HG03064 (cell line): ENCODE results near the gene C5orf22.
"Not testable (repeated sequence)": the region's sequence is repeated elsewhere in the genome, so short reads cannot be mapped to it uniquely, and the experiment has no call there.

ENCODE experiments used
- ATAC-seq: cut with Tn5 transposase; IDR thresholded peaks from one replicate; pipeline ENCODE4 v1.9.1; 2021; ENCODE audit warnings: low read depth; ENCODE audit not compliant: unreplicated experiment

Gene C5orf22

DNA sequence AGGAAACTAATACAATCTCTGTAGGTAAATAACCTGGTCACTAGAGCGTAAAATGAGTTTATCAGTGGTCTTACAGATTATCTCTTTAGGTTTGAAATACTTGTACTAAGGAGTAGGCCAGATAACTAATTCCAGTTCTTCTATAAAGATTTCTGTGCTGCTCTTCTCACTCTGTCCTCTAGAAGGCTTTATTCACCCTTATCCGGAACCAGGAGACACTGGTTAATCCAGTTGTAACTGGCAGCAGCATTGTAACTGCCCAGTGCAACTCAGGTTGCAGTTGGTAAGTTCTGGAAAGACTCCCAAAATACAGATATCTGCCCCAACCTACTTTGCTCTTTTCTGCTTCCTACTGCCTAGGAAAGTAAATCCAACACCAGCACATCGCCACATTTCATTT is 19.8 kb downstream of the C5orf22 start:
- no peak for ATAC-seq

GRCh38 chr5:31553863-31554262 is 21.8 kb downstream of the C5orf22 start:
- no peak for ATAC-seq

DNA sequence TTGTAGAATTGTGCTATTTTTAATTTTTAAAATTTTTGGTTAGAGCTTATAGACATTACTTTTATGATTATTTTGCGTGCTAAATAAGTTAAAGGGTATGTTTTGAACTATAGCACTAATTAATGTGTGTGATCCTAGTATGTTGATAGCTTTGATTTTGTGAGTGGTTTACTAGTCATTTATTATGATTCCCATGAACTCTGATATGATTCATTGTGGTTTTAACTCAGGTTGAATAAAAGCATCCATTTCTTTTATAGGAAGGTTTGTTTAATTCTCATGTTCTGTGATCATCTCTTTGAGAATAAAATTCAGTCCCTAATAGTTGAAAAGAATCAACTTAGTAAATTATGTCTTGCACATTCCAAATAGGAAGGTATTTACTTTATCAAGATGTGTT is 22.5 kb downstream of the C5orf22 start:
- ATAC-seq, result no peak

DNA sequence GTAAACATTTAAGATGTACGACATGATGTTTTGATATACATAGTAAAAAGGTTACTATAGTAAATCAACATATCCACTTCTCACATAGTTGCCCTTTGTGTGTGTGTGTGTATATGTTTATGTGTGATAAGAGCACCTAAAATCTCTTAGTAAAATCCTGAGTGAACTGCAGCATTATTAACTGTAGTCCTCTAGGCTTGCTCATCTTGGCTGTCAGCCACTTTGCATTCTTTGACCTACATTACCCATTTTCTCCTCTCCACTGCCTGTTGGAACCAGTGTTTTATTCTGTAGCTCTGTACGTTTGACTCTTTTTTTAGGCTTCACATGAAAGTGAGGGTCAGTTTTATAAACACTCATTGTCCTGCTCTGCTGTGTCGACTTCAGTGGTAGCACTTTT is 24.4 kb downstream of the C5orf22 start:
- no peak for ATAC-seq

DNA sequence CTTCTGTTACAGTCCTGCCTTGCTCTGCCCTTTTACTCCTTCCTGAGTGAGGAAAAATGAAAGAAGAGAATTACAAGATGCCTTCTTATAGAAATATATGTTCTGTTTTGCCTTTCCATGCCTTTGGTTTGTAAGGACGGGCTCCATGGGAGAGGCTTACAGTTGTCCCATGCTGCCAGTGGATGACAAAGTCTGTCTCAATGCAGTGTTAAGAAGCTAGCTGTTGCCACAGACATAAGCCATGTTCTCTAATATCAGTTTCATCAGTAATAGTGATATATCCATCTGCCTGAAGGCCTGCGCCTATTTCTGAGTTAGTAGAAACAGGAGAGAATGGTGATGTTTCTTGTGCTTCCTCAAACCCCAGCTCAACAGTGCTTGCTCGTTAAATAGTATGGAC is 27.8 kb downstream of the C5orf22 start:
- ATAC-seq, result no peak

DNA sequence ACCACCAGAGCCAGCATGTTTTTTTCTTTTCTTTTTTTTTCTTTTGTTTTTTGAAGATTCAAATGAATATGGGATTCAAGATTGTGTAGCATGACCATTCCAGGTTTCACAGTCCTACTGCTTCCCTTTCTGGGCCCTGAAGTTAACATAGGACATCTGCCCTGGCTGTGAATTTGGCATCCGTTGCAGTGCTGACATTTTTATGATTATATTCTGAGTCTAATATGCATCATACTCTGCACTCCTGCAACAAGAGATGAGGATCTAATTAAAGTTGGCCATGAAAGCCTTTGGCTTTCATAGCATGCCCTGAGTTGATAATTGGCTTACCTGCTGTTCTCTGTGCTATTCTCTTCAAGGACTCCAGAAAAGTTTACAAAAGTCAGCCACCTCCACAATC is 29.8 kb downstream of the C5orf22 start:
- ATAC-seq, result no peak

GRCh38 chr5:31563216-31563615 is 31.1 kb downstream of the C5orf22 start:
- ATAC-seq, result no peak

- ATAC-seq, result not testable (repeated sequence)
These were observed 34.3 kb downstream of the C5orf22 start for GRCh38 chr5:31566362-31566761.

- ATAC-seq, result no peak
These were observed 36.3 kb downstream of the C5orf22 start for GRCh38 chr5:31568302-31568835.

DNA sequence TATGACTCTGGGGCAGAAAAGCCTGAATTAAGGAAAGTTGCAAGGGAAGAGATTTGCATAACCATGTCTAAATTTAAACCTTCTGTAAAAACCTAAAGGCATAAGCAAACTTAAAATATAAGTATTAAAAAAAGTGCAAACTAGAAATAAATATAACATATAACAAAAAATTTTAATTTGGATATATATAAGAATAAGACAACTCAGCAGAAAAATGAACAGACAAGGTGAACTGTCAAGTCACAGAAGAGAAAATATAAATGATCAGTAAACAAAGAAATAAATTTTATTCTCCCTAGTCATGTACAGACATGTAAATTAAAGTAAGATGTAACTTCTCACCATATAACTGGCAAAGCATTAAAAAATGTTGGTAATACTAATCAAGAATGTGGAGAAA is 37.0 kb downstream of the C5orf22 start:
- ATAC-seq, result no peak

DNA sequence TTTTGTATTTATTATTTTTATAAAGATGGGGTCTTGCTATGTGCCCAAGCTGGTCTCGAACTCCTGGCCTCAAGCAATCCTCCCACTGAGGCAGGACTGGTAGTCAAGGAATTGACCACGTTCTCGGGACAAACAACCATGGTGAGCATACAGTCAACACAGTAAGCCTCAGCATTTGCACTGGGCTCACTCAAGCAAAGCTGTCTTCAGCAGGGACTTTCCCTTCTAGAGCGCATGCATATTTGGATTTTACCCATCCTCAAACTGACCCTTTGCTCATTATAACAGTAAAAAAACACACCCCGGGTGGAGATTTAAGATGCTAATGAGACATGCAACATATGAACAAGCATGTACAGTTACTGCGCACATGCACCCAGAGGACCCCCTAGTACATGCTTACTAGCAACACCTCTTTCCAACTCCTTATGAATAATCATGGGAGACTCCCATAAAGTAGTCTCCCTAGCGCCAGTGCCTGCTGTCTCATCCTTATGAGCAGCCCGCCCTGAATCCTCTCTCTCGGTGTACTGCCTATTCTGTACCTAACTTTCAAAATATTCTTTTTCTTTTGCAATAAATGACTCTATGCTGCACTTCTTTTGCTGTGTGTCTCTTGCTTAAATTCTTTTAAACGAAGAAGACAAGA is 41.5 kb downstream of the C5orf22 start:
- ATAC-seq, result no peak

- ATAC-seq, result no peak
These were observed 42.7 kb downstream of the C5orf22 start for GRCh38 chr5:31574772-31575171.

- no peak for ATAC-seq
These were observed 45.3 kb downstream of the C5orf22 start for GRCh38 chr5:31577438-31577837.

DNA sequence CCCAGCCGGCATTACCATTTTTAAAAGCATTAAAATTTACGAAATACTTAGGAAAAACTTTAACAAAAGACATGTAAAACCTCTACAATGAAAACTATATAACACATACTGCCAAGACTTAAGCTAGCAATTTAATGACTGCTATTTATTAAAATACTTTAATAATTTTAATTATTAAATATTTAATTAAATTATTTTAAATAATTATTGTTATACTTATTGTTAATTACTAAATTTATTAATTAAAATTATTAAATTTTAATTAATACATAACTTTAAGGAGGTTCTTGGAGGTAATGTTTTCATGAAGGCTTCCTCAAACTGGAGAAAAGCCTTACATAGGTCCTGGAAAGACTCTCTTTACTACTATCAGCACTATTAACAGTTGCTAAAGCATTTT is 47.5 kb downstream of the C5orf22 start:
- no peak for ATAC-seq

DNA sequence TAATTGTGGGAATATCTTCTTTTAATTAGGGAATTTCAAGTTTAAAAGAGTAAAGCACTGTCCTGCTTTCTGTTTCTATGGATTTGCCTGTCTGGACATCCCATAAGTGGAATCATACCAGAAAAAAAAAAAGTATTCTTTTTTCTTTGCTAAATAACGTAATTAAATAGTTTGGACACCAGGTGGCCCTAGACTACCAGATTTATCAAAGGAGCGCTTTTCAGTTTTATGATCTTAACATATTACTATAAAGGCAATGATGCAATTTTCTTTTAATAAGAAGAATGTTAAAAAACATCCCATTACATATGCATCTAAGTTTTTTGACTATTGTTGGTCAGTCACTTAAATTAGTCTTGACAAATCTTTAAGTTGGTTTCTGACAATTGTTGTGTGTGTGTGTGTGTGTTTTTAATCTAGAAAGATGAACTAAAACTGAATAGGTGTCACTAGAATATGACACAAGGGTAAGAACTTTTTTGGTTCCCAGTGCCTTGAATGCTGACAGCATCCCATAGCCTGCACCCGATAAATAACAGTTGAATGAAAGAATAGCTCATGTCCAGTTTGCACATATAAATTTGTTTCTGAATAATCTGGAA is 49.5 kb downstream of the C5orf22 start:
- ATAC-seq, result no peak

DNA sequence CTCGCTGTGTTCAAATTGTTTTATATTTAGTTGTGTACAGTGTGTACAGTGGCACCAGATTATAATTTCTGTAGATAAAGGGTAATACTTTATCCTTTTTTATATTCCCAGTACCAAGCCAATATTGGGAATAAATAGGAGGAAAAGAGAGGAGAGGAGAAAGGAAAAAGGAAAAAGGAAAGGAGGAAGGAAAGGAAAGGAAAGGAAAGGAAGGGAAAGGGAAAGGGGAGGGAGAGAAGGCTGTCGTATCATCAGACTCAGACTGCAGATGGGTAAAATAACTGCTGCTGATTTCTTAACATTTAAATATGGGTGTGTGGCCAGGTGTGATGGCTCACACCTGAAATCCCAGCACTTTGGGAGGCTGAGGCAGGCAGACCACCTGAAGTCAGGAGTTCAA is 51.0 kb downstream of the C5orf22 start:
- no peak for ATAC-seq

- no peak for ATAC-seq
These were observed 53.2 kb downstream of the C5orf22 start for GRCh38 chr5:31585166-31585894.

GRCh38 chr5:31585895-31586270 is 53.8 kb downstream of the C5orf22 start:
- no peak for ATAC-seq

DNA sequence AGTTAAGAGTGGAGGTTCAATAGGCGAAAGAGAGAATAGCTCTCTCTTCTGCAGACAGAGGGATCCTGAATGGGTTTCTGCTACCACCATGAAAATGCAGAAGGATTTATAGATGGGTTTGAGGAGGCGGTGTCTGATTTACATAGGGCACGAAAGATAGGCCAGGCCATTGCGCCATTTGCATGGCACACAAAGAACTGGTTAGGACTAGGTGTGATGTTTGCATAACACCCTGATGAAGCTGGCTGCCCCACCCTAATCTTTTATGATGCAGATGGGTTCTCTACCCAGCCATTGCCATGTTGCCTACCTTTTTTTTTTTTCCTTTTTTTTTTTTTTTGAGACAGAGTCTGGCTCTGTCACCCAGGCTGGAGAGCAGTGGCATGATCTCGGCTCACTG is 55.4 kb downstream of the C5orf22 start:
- ATAC-seq, result no peak

- no peak for ATAC-seq
These were observed 61.6 kb downstream of the C5orf22 start for GRCh38 chr5:31593665-31594064.

DNA sequence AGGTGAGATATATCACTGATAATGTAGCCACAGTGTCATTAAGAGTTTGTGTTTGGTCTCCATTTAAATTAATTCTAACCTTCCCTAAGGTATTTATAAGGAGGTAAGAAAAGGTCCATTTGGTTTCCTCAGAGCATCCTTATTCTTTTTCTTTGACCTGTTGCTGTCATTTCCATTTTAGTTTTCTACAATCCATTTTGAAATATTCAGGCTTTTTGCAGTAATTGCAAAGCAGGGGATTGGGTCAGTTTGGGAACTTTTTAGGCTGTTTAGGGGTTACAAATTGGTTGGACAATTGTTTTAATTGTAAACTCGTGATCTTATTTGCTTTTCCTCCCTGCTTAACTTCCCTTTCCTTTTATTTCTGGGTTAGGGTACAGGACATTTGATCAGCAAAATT is 64.3 kb downstream of the C5orf22 start:
- ATAC-seq, result no peak
